GM21825 (cell line): ENCODE results near the gene LYZL6.
"Not testable (repeated sequence)": the region's sequence is repeated elsewhere in the genome, so short reads cannot be mapped to it uniquely, and the experiment has no call there.

Source experiments
- ATAC-seq: cut with Tn5 transposase; IDR thresholded peaks from one replicate; pipeline ENCODE4 v1.9.1; 2021; ENCODE audit warnings: mild to moderate bottlenecking, moderate library complexity; ENCODE audit not compliant: unreplicated experiment

LYZL6 gene

GRCh38 chr17:35909408-35909807, 34.1 kb downstream of the LYZL6 start:
- ATAC-seq: no peak

- ATAC-seq: no peak
These were observed 35.8 kb downstream of the LYZL6 start for GRCh38 chr17:35907691-35908090.

- ATAC-seq: no peak
These were observed 36.4 kb downstream of the LYZL6 start for GRCh38 chr17:35906926-35907637.

GRCh38 chr17:35906191-35906925, 37.2 kb downstream of the LYZL6 start:
- no peak for ATAC-seq

- no peak for ATAC-seq
These were observed 40.1 kb downstream of the LYZL6 start for GRCh38 chr17:35903451-35903850.

- no peak for ATAC-seq
These were observed 41.8 kb downstream of the LYZL6 start for GRCh38 chr17:35901631-35902175.

GRCh38 chr17:35900708-35901480, 42.6 kb downstream of the LYZL6 start:
- ATAC-seq: no peak

GRCh38 chr17:35900280-35900679, 43.2 kb downstream of the LYZL6 start:
- no peak for ATAC-seq

- no peak for ATAC-seq
These were observed 45.0 kb downstream of the LYZL6 start for GRCh38 chr17:35898283-35899070.

- ATAC-seq: not testable (repeated sequence)
These were observed 45.7 kb downstream of the LYZL6 start for GRCh38 chr17:35897772-35898171.

- no peak for ATAC-seq
These were observed 47.6 kb downstream of the LYZL6 start for GRCh38 chr17:35895636-35896587.

- no peak for ATAC-seq
These were observed 49.3 kb downstream of the LYZL6 start for GRCh38 chr17:35894206-35894605.

- no peak for ATAC-seq
These were observed 49.8 kb downstream of the LYZL6 start for GRCh38 chr17:35893751-35894150.

- ATAC-seq: no peak
These were observed 51.1 kb downstream of the LYZL6 start for GRCh38 chr17:35892091-35893035.

GRCh38 chr17:35891269-35891668, 52.2 kb downstream of the LYZL6 start:
- no peak for ATAC-seq

- ATAC-seq: no peak
These were observed 52.7 kb downstream of the LYZL6 start for GRCh38 chr17:35890774-35891155.

- ATAC-seq: no peak
These were observed 53.4 kb downstream of the LYZL6 start for GRCh38 chr17:35889818-35890773.
